ENCODE measurements around the gene MED29. TPM values are rescaled to one million over a fixed set of nuclear protein-coding genes. Genes with fewer than 3 reads are reported as not detected.

Gene MED29
- total and polyA plus RNA-seq, 10 of the 15 experiments (the other 5 are each of a cell fraction or from before 2014, with no cell fraction given): 3.2 to 36.6 (median 22.8) TPM

DNA sequence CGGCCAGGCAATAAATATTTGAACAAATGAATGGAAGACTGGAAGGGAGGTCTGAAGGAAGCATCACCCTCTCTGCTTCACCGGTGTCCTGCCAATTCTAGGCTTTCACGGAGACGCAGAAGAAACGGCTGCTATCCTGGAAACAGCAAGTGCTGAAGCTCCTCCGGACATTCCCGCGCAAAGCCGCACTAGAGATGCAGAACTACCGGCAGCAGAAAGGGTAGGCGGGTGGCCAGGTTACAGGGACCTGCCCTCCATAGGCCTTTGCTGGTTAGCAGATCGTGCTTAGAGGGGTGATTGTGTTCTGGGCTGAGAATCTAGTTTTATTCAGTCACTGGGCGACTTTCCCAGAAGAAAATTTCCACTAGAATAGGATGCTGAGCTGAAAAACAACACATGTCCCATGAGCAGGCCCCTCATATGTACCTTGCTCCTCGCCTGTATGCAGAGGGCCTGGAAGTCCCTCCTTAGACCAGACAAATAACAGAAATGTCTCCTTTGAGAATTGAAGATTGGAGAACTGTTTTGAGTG lies 11.2 kb upstream of the MED29 start:
- H3K27ac ChIP-seq (ENCODE audit: control insufficient read depth, insufficient read depth): no peak overlapping the region
- WGBS (ENCODE audit: insufficient coverage, insufficient replicate concordance, low lambda C conversion rate, missing lambda C conversion rate): 87% methylated on average over 14 of the region's 14 CpGs
- in situ Hi-C loops (cut with MboI): no loop called here
- H3K4me3 ChIP-seq: no peak overlapping the region
- H3K36me3 ChIP-seq (ENCODE audit: control insufficient read depth in 2 of 2, insufficient read depth in 2 of 2, low read length in 1 of 2): peaks cover 12 to 23% of the 10 kb centered on the region in 2 experiments; a peak in 3 of 4 replicates
- no peak overlapping the region for H3K4me2 ChIP-seq (ENCODE audit: control insufficient read depth, insufficient read depth)
- no peaks in the 10 kb centered on the region for H4K20me1 ChIP-seq (ENCODE audit: control insufficient read depth, insufficient read depth)
- FAIRE-seq (no peak), ATAC-seq (no peak), DNase-seq (ENCODE audit: low read depth, low spot score) (no peak)
- ChIA-PET RAD21 (ENCODE audit: unreplicated experiment) (no interaction called here), SMC1A (ENCODE audit: uncharacterized antibody, unreplicated experiment) (no interaction called here), CTCF (no interaction called here), POLR2A (interaction anchor here (0.6 kb wide), 1 partner anchor 601 kb away, joined by 4 read pairs; no protein-coding TSS in a partner anchor)
- no peaks in the 10 kb centered on the region for H3K79me2 ChIP-seq (ENCODE audit: control insufficient read depth, insufficient read depth, low read length)
- no peaks in the 10 kb centered on the region for H3K9me3 ChIP-seq (replicated peaks; ENCODE audit: control insufficient read depth, insufficient read depth, low read length)
- no peak overlapping the region for H2AFZ ChIP-seq (ENCODE audit: control insufficient read depth, low read depth, low read length)
- H3K27me3 ChIP-seq (replicated peaks in 1 of 2; ENCODE audit: control insufficient read depth in 2 of 2, insufficient read depth in 2 of 2, low read length in 1 of 2): no peaks in the 10 kb centered on the region
- no peak for TF ChIP-seq ZSCAN29 (IDR thresholded peaks at IDR 0.05)
- no peak for TF ChIP-seq ZNF24 (IDR thresholded peaks at IDR 0.05)
- TF ChIP-seq USF1 (IDR thresholded peaks at IDR 0.05; ENCODE audit: borderline replicate concordance, extremely low read length, insufficient read depth, low read depth, low read length): no peak
- TF ChIP-seq, protein P1, sequence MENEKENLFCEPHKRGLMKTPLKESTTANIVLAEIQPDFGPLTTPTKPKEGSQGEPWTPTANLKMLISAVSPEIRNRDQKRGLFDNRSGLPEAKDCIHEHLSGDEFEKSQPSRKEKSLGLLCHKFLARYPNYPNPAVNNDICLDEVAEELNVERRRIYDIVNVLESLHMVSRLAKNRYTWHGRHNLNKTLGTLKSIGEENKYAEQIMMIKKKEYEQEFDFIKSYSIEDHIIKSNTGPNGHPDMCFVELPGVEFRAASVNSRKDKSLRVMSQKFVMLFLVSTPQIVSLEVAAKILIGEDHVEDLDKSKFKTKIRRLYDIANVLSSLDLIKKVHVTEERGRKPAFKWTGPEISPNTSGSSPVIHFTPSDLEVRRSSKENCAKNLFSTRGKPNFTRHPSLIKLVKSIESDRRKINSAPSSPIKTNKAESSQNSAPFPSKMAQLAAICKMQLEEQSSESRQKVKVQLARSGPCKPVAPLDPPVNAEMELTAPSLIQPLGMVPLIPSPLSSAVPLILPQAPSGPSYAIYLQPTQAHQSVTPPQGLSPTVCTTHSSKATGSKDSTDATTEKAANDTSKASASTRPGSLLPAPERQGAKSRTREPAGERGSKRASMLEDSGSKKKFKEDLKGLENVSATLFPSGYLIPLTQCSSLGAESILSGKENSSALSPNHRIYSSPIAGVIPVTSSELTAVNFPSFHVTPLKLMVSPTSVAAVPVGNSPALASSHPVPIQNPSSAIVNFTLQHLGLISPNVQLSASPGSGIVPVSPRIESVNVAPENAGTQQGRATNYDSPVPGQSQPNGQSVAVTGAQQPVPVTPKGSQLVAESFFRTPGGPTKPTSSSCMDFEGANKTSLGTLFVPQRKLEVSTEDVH (IDR thresholded peaks at IDR 0.05; ENCODE audit: low read depth, partially characterized antibody): no peak
- TF ChIP-seq CHD2 (IDR thresholded peaks at IDR 0.05; ENCODE audit: borderline replicate concordance, low read depth, low read length): no peak
- no peak for TF ChIP-seq CBFB (IDR thresholded peaks at IDR 0.05; ENCODE audit: low read depth)
- intact Hi-C loops (cut with micrococcal nuclease; ENCODE audit: unreplicated experiment): no loop called here
- no TSS peak for BruUV-seq (replicated peaks)
- no peak overlapping the region for H3K9ac ChIP-seq (ENCODE audit: control insufficient read depth, insufficient read depth, low read length)
- H3K4me1 ChIP-seq (ENCODE audit: control insufficient read depth, insufficient read depth, low read length): no peaks in the 10 kb centered on the region

Measured in GM12878 (cell line).